ENCODE data around the gene XIRP1.

DNA sequence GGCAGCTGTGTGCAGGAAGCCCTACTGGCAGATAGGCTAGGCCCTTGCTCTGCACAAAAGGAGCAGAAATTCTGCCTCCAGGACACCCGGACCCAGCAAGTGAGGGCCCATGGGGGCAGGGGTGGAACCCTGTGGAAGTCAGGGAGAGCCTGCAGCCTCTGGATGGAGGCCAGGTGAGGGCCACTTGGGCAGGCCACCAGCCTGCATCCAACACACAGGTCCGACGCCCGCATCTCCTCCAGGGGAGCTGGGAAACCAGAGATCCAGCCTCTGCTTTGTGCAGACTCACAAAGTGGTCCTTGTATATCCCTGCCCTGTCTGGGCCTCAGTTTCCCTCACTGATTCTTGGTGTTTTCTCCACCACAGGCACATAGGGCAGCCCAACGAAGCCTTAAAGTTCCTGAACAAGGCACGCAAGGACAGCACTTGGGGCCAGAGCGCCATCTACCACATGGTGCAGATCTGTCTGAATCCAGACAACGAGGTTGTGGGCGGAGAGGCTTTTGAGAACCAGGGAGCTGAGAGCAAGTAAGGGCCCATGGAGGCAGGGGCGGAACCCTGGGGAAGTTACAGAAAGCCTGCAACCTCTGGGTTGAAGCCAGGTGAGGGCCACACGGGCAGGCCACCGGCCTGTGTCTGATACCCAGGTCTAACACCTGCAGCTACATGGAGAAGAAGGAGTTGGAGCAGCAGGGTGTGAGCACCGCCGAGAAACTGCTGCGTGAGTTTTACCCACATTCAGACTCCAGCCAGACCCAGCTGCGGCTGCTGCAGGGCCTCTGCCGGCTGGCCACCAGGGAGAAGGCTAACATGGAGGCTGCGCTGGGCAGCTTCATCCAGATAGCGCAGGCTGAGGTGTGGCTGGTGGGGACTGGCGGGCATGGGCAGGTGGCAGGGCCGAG, 55.6 kb downstream of the XIRP1 start:
- no peak for TF ChIP-seq SP5 (CRISPR knock-in tag; IDR thresholded peaks at IDR 0.05; ENCODE audit: borderline replicate concordance, low read depth)
- no peak for TF ChIP-seq ZNF557 (CRISPR knock-in tag; IDR thresholded peaks at IDR 0.05)
- TF ChIP-seq, protein P1, sequence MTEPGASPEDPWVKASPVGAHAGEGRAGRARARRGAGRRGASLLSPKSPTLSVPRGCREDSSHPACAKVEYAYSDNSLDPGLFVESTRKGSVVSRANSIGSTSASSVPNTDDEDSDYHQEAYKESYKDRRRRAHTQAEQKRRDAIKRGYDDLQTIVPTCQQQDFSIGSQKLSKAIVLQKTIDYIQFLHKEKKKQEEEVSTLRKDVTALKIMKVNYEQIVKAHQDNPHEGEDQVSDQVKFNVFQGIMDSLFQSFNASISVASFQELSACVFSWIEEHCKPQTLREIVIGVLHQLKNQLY (CRISPR knock-in tag; IDR thresholded peaks at IDR 0.05): no peak
